Uterus (tissue), 2 donors: ENCODE measurements around the gene C11orf21.

ENCODE experiments used
- POLR2A ChIP-seq, 2 donors: fragments of 450-650 bp; IDR thresholded peaks; one replicate each; pipeline ENCODE4 v1.6.1; 2016; ENCODE audit warnings: antibody characterized with exemption in 2 of 2, mild to moderate bottlenecking in 1 of 2, moderate library complexity in 1 of 2
- TF ChIP-seq, protein P1 (sequence below), 4 experiments: fragments of 200-600 bp in 2 of 4; fragments of 450-650 bp in 2 of 4; sonication (generic) in 2 of 4; IDR thresholded peaks; one replicate each; pipeline ENCODE4 v1.5.1; 2016 to 2019; ENCODE audit warnings: antibody characterized with exemption in 4 of 4, mild to moderate bottlenecking in 2 of 4, moderate library complexity in 1 of 4

GRCh38 chr11:2300290-2300935 lies 1.3 kb downstream of the C11orf21 start:
- TF ChIP-seq, protein P1, sequence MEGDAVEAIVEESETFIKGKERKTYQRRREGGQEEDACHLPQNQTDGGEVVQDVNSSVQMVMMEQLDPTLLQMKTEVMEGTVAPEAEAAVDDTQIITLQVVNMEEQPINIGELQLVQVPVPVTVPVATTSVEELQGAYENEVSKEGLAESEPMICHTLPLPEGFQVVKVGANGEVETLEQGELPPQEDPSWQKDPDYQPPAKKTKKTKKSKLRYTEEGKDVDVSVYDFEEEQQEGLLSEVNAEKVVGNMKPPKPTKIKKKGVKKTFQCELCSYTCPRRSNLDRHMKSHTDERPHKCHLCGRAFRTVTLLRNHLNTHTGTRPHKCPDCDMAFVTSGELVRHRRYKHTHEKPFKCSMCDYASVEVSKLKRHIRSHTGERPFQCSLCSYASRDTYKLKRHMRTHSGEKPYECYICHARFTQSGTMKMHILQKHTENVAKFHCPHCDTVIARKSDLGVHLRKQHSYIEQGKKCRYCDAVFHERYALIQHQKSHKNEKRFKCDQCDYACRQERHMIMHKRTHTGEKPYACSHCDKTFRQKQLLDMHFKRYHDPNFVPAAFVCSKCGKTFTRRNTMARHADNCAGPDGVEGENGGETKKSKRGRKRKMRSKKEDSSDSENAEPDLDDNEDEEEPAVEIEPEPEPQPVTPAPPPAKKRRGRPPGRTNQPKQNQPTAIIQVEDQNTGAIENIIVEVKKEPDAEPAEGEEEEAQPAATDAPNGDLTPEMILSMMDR (IDR thresholded peaks at IDR 0.05): no peak
- no peak for TF ChIP-seq POLR2A (IDR thresholded peaks at IDR 0.05)
